Activated CD8-positive, alpha-beta memory T cell treated with anti-CD3 and anti-CD28 coated beads, Interleukin-2, amount 10 ng/mL, durations not matched to agents 7 days and 5 days (primary cell): ENCODE results near the gene TLE1. TPM values are rescaled to one million over a fixed set of nuclear protein-coding genes. Genes with fewer than 3 reads are reported as not detected.

Experiments
- ATAC-seq: fragments of 150-1000 bp; cut with Tn5 transposase; one replicate; pipeline ENCODE4 v1.10.0; 2021; ENCODE audit warnings: moderate library complexity
- CTCF ChIA-PET: fragments of 350-600 bp; sonication (Branson Sonifier 250); formaldehyde crosslinking; loops from one replicate; lab custom pipeline; 2021; ENCODE audit warnings: antibody characterized with exemption; lab: Charles Lee
- DNase-seq: peaks from one replicate; pipeline ENCODE4 v3.0.0-alpha.2; 2020
- H3K27ac Mint-ChIP-seq: one replicate; pipeline ENCODE4 v1.8.0; 2021; ENCODE audit warnings: mild to moderate bottlenecking, mixed read lengths
- H3K27me3 Mint-ChIP-seq: one replicate; pipeline ENCODE4 v1.8.0; 2021; ENCODE audit warnings: mixed read lengths
- H3K36me3 Mint-ChIP-seq: one replicate; pipeline ENCODE4 v1.8.0; 2021; ENCODE audit warnings: mild to moderate bottlenecking, mixed read lengths
- H3K4me1 Mint-ChIP-seq: one replicate; pipeline ENCODE4 v1.8.0; 2021; ENCODE audit warnings: mixed read lengths
- H3K4me3 Mint-ChIP-seq: one replicate; pipeline ENCODE4 v1.8.0; 2021; ENCODE audit warnings: mild to moderate bottlenecking, moderate library complexity, mixed read lengths
- H3K9me3 Mint-ChIP-seq: one replicate; pipeline ENCODE4 v1.8.0; 2022; ENCODE audit warnings: low read depth, mixed read lengths
- total RNA-seq, 2 experiments: library from RNA; stranded (reverse); gene quantifications; one replicate each; pipeline ENCODE4 v1.2.3, GENCODE V29; 2021

The TLE1 gene
- total RNA-seq, 2 experiments from 2014 or later, result 0.41 to 0.42 TPM

GRCh38 chr9:81633952-81634854 is 55.1 kb downstream of the TLE1 start:
- Mint-ChIP-seq H3K36me3 (no peaks in the 10 kb centered on the region), H3K4me1 (no peaks in the 10 kb centered on the region), H3K27ac (no peak overlapping the region), H3K27me3 (no peaks in the 10 kb centered on the region), H3K9me3 (no peaks in the 10 kb centered on the region), H3K4me3 (no peak overlapping the region)
- DNase-seq, result no peak
- CTCF ChIA-PET, result no interaction called here
- ATAC-seq, result no peak

- Mint-ChIP-seq H3K4me3 (no peak overlapping the region), H3K36me3 (no peaks in the 10 kb centered on the region), H3K27me3 (no peaks in the 10 kb centered on the region), H3K27ac (no peak overlapping the region), H3K9me3 (no peaks in the 10 kb centered on the region), H3K4me1 (no peaks in the 10 kb centered on the region)
- DNase-seq (no peak), ATAC-seq (no peak)
- CTCF ChIA-PET, result no interaction called here
Observed at GRCh38 chr9:81632599-81632998, 56.7 kb downstream of the TLE1 start.

- Mint-ChIP-seq H3K4me3 (no peak overlapping the region), H3K27me3 (no peaks in the 10 kb centered on the region), H3K27ac (no peak overlapping the region), H3K9me3 (no peaks in the 10 kb centered on the region), H3K4me1 (no peaks in the 10 kb centered on the region), H3K36me3 (no peaks in the 10 kb centered on the region)
- CTCF ChIA-PET, result no interaction called here
- ATAC-seq (no peak), DNase-seq (no peak)
Observed at GRCh38 chr9:81631218-81631745, 58.1 kb downstream of the TLE1 start.

DNA sequence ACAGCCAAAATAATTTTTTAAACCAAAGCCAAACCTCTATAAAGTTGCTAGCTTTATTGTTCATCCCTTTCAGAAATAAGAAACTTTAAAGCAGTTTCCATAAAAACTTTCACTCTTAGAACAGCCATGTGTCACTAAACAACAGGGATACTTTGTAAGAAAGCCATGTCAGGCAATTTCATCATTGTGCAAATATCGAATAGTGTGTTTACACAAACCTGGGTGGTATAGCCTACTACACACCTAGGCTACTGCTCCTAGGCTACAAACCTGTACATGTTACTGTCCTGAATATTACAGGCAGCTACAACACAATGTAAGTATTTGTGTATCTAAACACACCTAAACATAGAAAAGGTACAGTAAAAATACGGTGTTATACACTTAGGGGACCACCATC is 59.9 kb downstream of the TLE1 start:
- H3K27ac Mint-ChIP-seq, result no peak overlapping the region
- no peak for DNase-seq
- no peaks in the 10 kb centered on the region for H3K36me3 Mint-ChIP-seq
- H3K4me3 Mint-ChIP-seq, result no peak overlapping the region
- no peaks in the 10 kb centered on the region for H3K4me1 Mint-ChIP-seq
- no peak for ATAC-seq
- H3K9me3 Mint-ChIP-seq, result no peaks in the 10 kb centered on the region
- no peaks in the 10 kb centered on the region for H3K27me3 Mint-ChIP-seq
- CTCF ChIA-PET, result no interaction called here

GRCh38 chr9:81628897-81629296 is 60.5 kb downstream of the TLE1 start:
- CTCF ChIA-PET, result no interaction called here
- ATAC-seq (no peak), DNase-seq (no peak)
- Mint-ChIP-seq H3K9me3 (no peaks in the 10 kb centered on the region), H3K36me3 (no peaks in the 10 kb centered on the region), H3K27ac (no peak overlapping the region), H3K27me3 (no peaks in the 10 kb centered on the region), H3K4me3 (no peak overlapping the region), H3K4me1 (no peaks in the 10 kb centered on the region)

DNA sequence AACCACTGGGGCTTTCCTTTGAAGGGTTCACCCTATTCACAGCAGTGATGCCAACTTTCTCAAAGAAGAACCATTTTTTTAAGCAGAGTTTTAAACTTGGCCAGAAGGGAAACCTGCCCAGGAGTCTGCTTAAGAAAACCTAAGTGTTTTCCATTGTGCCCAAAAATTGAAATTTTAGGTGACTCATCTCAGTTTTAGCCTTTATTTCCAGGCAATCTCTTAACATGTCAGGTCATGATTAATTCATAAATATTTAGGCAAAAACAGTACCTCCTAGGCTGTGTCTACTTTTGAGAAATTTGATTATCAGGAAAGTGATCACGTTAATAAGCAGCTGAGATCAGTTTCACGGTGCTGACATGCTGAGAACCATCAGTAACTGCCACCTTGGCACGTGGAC is 61.9 kb downstream of the TLE1 start:
- DNase-seq (no peak), ATAC-seq (no peak)
- no peak overlapping the region for H3K27ac Mint-ChIP-seq
- CTCF ChIA-PET, result no interaction called here
- H3K36me3 Mint-ChIP-seq, result no peaks in the 10 kb centered on the region
- no peaks in the 10 kb centered on the region for H3K4me1 Mint-ChIP-seq
- H3K9me3 Mint-ChIP-seq, result no peaks in the 10 kb centered on the region
- H3K27me3 Mint-ChIP-seq, result no peaks in the 10 kb centered on the region
- H3K4me3 Mint-ChIP-seq, result no peak overlapping the region

- CTCF ChIA-PET, result no interaction called here
- no peak for DNase-seq
- Mint-ChIP-seq H3K4me3 (no peak overlapping the region), H3K36me3 (no peaks in the 10 kb centered on the region), H3K9me3 (no peaks in the 10 kb centered on the region), H3K27ac (no peak overlapping the region), H3K4me1 (no peaks in the 10 kb centered on the region), H3K27me3 (no peaks in the 10 kb centered on the region)
- ATAC-seq, result no peak
Observed at GRCh38 chr9:81626511-81626910, 62.8 kb downstream of the TLE1 start.

DNA sequence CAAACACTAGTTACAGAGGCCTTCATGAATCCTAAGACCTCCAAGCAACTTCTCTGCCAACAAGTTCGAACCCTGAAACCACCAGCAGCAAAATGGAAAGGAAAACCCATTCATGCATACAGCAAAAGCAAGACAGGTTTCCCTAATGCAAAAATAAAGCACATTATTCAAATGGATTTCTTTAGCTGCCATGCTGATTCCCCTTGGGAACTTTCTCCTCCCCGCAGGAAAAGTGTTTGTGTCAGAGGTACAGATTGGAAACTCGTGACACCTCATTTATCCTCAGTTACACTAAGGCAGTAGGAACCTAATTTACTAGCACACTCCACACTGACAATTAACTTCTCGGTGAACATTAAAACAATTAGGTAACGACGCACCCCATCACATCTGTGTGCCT is 63.4 kb downstream of the TLE1 start:
- H3K27ac Mint-ChIP-seq, result no peak overlapping the region
- CTCF ChIA-PET, result no interaction called here

GRCh38 chr9:81623778-81624177 is 65.6 kb downstream of the TLE1 start:
- no peak for DNase-seq
- no peaks in the 10 kb centered on the region for H3K36me3 Mint-ChIP-seq
- CTCF ChIA-PET, result no interaction called here
- no peak overlapping the region for H3K4me3 Mint-ChIP-seq
- no peaks in the 10 kb centered on the region for H3K27me3 Mint-ChIP-seq
- no peak overlapping the region for H3K27ac Mint-ChIP-seq
- no peak for ATAC-seq
- H3K9me3 Mint-ChIP-seq, result no peaks in the 10 kb centered on the region
- H3K4me1 Mint-ChIP-seq, result no peaks in the 10 kb centered on the region

More for the DNA sequence above, 63.4 kb downstream of the TLE1 start:
- no peaks in the 10 kb centered on the region for H3K36me3 Mint-ChIP-seq
- no peaks in the 10 kb centered on the region for H3K27me3 Mint-ChIP-seq
- no peak overlapping the region for H3K4me3 Mint-ChIP-seq
- no peaks in the 10 kb centered on the region for H3K9me3 Mint-ChIP-seq
- ATAC-seq, result no peak
- no peak for DNase-seq
- H3K4me1 Mint-ChIP-seq, result no peaks in the 10 kb centered on the region

- no peaks in the 10 kb centered on the region for H3K36me3 Mint-ChIP-seq
- H3K4me1 Mint-ChIP-seq, result no peaks in the 10 kb centered on the region
- H3K27me3 Mint-ChIP-seq, result no peaks in the 10 kb centered on the region
- DNase-seq (no peak), ATAC-seq (no peak)
- CTCF ChIA-PET, result no interaction called here
- no peak overlapping the region for H3K27ac Mint-ChIP-seq
- H3K9me3 Mint-ChIP-seq, result no peaks in the 10 kb centered on the region
- H3K4me3 Mint-ChIP-seq, result no peak overlapping the region
Observed at GRCh38 chr9:81622471-81623255, 66.7 kb downstream of the TLE1 start.

- H3K9me3 Mint-ChIP-seq, result no peaks in the 10 kb centered on the region
- no peak overlapping the region for H3K4me3 Mint-ChIP-seq
- H3K27me3 Mint-ChIP-seq, result no peaks in the 10 kb centered on the region
- CTCF ChIA-PET, result no interaction called here
- H3K36me3 Mint-ChIP-seq, result no peaks in the 10 kb centered on the region
- no peaks in the 10 kb centered on the region for H3K4me1 Mint-ChIP-seq
- ATAC-seq, result no peak
- no peak for DNase-seq
- H3K27ac Mint-ChIP-seq, result no peak overlapping the region
Observed at GRCh38 chr9:81621785-81622259, 67.5 kb downstream of the TLE1 start.

DNA sequence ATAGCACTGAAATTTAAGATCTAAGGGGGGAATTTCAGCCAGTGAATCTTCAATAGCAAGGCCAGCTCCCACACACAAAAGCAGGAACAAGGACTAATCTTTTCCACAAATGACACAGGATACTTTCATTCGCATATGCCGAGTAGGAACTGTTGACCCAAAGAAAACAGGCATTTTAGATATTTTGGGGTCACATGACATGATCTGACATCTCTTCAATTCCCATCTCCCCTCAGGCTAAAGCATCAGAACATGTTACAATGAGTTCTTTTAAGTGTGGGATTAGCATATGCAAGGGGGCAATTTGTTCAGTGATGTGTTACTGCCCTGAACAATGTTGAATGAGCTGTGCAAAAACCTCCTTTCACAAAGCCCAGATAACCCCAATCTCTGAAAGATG is 68.2 kb downstream of the TLE1 start:
- ATAC-seq, result no peak
- H3K27ac Mint-ChIP-seq, result no peak overlapping the region
- H3K4me1 Mint-ChIP-seq, result no peaks in the 10 kb centered on the region
- H3K36me3 Mint-ChIP-seq, result no peaks in the 10 kb centered on the region
- no peak overlapping the region for H3K4me3 Mint-ChIP-seq
- CTCF ChIA-PET, result no interaction called here
- H3K27me3 Mint-ChIP-seq, result no peaks in the 10 kb centered on the region
- no peak for DNase-seq
- no peaks in the 10 kb centered on the region for H3K9me3 Mint-ChIP-seq

GRCh38 chr9:81620002-81620390 is 69.4 kb downstream of the TLE1 start:
- H3K27ac Mint-ChIP-seq, result no peak overlapping the region
- no peaks in the 10 kb centered on the region for H3K27me3 Mint-ChIP-seq
- no peak for ATAC-seq
- H3K4me1 Mint-ChIP-seq, result no peaks in the 10 kb centered on the region
- DNase-seq, result peak; percentile 41
- no peaks in the 10 kb centered on the region for H3K9me3 Mint-ChIP-seq
- H3K36me3 Mint-ChIP-seq, result no peaks in the 10 kb centered on the region
- CTCF ChIA-PET, result no interaction called here
- no peak overlapping the region for H3K4me3 Mint-ChIP-seq
